Measurements from ENCODE around the gene WDR33. TPM values are rescaled to one million over a fixed set of nuclear protein-coding genes. Genes with fewer than 3 reads are reported as not detected.

Gene WDR33
- total and polyA plus RNA-seq, 9 of the 15 experiments (the other 6 are each of a cell fraction or from before 2014, with no cell fraction given): 24.2 to 57.4 (median 38.4) TPM

GRCh38 chr2:127701193-127701650 lies 109.7 kb downstream of the WDR33 start, which contains the start of gene SFT2D3 (continued):
- TF ChIP-seq ETS1 (conservative IDR thresholded peaks at IDR 0.05; ENCODE audit: control insufficient read depth, low read depth, low read length) (peak; percentile 65), ZBTB1 (CRISPR knock-in tag; IDR thresholded peaks at IDR 0.05; ENCODE audit: borderline replicate concordance, low read depth) (0 out of 2 replicates have a peak, but pooled peaks have one; percentile 14), GATAD2A (IDR thresholded peaks at IDR 0.05) (no peak), ASH1L (IDR thresholded peaks at IDR 0.05; ENCODE audit: borderline replicate concordance, low read depth, partially characterized antibody) (peak; percentile 35), KDM5B (IDR thresholded peaks at IDR 0.05; ENCODE audit: insufficient replicate concordance, low read depth, low read length) (peak; percentile 86), USF1 (CRISPR knock-in tag; IDR thresholded peaks at IDR 0.05) (no peak; the same call in 1 of the 2 replicates), IFI16 (CRISPR knock-in tag; IDR thresholded peaks at IDR 0.05) (no peak), ZNF23 (CRISPR knock-in tag; IDR thresholded peaks at IDR 0.05) (0 out of 2 replicates have a peak, but pooled peaks have one; percentile 2), AFF4 (CRISPR knock-in tag; IDR thresholded peaks at IDR 0.05) (peak; percentile 96), ZBTB7A (IDR thresholded peaks at IDR 0.05; ENCODE audit: borderline replicate concordance, control insufficient read depth, low read depth, low read length) (peak; percentile 51; the same call in 1 of the 2 replicates), ZBTB9 (CRISPR knock-in tag; IDR thresholded peaks at IDR 0.05) (peak; percentile 86)
- TF ChIP-seq, protein P1, sequence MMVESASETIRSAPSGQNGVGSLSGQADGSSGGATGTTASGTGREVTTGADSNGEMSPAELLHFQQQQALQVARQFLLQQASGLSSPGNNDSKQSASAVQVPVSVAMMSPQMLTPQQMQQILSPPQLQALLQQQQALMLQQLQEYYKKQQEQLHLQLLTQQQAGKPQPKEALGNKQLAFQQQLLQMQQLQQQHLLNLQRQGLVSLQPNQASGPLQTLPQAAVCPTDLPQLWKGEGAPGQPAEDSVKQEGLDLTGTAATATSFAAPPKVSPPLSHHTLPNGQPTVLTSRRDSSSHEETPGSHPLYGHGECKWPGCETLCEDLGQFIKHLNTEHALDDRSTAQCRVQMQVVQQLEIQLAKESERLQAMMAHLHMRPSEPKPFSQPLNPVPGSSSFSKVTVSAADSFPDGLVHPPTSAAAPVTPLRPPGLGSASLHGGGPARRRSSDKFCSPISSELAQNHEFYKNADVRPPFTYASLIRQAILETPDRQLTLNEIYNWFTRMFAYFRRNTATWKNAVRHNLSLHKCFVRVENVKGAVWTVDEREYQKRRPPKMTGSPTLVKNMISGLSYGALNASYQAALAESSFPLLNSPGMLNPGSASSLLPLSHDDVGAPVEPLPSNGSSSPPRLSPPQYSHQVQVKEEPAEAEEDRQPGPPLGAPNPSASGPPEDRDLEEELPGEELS (CRISPR knock-in tag; IDR thresholded peaks at IDR 0.05; ENCODE audit: borderline replicate concordance): peak; percentile 23; the same call in 1 of the 2 replicates
